Stimulated activated CD4-positive, alpha-beta T cell treated with anti-CD3 and anti-CD28 coated beads, Interleukin-4, amount 100 ng/mL, for 24 hours (primary cell): ENCODE data around the gene RMI2.

Source experiments
- DNase-seq: peaks from one replicate; pipeline ENCODE4 v3.0.0-alpha.2; 2020

RMI2 gene

DNA sequence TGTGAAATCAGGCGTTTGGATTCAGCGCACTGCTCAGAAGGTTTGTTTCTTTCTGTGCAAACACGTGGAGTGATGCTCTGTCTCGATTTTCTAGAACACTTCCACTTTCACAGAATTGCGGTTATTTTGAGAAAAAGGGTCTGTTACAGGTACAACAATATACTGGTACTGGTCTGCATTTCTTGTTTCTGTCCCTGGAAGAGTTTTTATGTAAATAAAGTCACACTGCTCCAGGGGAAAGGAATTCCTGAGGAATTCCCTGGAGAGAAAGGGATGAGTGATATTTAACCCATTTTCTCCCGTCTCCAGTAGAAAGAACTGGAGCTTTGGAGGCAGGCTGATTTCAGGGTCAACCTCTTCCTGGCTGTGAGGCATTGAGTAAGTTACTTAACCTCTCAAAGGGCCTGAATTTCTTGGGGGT is 16.2 kb upstream of the RMI2 start:
- DNase-seq = no peak

DNA sequence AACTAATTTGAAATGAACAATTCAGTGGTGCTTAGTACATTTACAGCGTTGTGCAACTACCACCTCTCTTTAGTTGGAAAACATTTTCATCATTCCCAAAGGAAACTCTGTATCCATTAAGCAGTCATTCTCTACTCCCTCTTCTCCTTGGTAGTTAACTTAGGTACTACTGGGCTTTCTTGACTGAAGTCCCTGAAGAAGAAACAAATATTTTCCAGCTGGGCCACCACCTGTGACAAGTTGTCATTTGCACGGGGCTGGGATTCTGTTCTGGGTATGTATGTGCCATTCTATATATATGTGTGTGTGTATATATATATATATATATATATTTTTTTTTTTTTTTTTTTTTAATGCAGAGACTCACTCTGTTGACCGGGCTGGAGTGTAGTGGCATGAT is 15.4 kb upstream of the RMI2 start:
- DNase-seq = no peak

DNA sequence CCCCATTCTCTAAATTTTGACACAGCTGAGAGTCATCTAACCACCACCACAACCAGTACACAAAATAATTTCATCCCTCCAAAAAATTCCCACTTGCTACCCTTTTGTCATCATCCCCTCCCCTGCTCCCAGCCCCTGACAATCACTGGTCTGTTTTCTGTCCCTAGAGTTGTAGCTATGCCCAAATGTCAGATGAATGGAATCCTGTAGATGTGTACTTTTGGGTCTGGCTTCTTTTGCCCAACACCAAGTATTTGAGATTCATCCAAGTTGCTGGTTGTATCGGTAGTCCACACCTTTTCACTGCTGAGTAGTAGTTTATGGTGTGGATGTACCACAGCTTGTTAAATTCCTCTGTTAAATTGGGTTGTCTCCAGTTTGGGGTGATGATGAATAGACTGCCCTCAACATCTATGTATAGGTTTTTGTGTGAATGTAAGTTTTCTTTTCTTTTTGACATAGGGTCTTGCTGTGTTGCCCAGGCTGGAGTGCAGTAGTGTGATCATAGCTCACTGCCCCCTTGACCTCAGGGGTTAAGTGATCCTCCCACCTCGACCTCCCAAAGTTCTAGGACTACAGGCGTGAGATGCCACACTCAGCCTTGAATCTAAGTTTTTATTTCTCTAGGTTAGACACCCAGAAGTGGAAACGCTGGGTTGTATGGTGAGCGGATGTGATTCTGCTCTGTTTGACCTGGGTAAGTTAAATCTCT is 14.6 kb upstream of the RMI2 start:
- no peak for DNase-seq

DNA sequence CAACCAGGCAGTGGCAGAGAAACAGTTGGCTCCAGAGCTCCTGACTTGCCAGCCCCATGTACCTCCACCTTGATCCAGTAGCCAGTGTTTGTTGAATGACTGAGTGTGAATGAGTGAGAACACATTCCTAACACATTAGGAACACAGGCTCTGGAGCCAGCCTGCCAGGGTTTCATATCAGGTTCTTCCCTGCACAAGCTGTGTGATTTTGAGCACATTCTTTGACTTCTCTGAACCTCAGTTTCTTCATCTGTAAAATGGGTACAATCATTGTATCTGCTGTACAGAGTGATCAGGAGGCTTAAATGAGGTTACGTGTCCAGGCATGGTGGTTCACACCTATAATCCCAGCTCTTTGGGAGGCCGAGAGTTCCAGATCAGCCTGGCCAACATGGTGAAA is 13.3 kb upstream of the RMI2 start:
- no peak for DNase-seq

DNA sequence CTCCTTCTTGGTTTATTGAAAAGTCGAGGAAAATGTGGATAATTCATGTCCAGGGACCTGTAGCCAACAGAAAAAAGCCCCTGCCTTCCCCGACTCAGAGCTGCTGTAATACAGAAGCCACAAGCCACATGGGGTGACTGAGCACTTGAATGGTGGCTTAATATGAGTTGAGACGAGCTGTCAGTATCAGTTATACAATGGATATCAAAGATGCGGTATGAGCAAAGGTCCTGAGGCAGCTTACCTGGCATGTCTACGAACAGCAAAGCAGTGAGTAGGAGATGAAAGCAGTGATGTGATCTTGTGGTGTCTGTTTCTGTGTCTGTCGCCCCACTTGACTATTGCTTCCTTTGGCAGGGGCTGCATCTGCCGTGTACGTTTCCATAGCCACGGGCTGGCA is 12.2 kb upstream of the RMI2 start:
- DNase-seq = no peak

DNA sequence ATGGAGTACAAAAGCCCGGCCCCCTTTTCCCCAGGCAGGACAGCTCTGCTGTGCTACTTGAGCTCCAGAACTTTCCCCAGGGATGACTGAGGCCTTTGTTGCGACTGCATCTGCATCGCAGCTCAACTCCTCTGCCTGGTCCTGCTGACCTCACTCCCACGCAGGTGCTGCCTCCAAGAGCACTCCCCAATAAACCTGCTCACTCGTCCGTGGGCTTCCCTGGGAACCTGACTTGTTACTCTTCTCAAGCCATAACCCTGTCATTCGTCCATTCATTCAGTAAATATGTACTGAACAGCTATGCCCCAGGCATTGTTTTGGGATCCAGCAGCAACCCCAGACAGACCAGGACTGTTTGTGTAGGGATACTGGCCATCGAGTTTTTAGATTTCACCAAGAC is 11.6 kb upstream of the RMI2 start:
- no peak for DNase-seq

DNA sequence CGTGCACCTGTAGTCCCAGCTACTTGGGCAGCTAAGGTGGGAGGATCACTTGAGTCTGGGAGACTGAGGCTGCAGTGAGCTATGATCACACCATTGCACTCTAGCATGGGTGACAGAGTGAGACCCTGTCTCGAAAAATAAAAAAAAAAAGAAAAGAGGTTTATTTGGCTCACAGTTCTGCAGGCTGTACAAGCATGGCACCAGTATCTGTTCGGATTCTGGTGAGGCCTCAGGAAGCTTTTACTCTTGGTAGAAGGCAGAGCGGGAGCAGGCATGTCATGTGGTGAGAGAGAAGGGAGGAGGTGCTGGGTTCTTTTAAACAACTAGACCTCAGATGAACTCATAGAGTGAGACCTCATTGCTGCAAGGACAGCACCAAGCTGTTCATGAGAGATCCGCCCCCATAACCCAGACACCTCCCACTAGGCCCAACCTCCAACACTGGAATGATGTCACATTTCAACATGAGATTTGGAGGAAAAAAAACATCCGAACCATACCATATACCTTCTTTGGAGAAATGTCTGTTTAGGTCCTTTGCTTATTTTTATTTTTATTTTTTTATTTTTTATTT is 10.3 kb upstream of the RMI2 start:
- no peak for DNase-seq

DNA sequence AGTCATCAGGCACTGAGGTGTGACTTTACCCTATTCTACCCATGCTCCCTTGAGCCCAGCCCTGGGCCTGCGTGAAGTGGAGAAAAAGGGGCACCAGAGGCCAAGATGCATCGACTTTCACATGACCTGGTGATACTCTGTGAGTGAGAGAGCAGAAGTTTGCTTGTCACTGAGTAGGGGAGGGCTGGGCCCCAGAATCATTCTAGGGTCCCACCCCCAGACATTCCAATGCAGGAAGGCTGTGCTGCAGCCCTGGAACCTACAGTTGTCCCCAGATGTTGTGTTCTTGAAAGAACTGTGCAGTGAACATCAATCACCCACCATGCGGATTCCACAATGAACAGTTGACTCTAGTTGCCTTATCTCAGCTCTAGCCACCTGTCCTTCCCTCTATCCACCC is 6.2 kb upstream of the RMI2 start:
- no peak for DNase-seq

DNA sequence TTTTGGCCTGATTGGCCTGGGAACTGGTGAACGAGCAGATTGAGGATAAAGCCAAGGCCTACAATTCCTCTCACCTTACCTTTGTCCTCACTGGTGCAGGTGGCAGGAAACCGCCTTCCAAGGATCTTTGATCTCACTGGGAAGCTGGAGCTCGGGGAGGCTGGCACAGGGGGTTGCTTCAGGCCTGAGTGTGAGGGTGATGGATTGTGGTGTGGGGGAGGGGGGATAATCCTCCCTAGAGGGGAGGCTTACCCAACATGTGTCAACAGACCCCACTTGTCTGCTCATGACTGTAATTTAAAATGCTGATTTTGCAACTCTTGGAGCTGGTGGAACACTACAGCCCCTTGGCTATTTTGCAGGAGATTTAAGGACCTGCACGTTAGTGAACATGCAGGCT is 4.5 kb upstream of the RMI2 start:
- DNase-seq = no peak

DNA sequence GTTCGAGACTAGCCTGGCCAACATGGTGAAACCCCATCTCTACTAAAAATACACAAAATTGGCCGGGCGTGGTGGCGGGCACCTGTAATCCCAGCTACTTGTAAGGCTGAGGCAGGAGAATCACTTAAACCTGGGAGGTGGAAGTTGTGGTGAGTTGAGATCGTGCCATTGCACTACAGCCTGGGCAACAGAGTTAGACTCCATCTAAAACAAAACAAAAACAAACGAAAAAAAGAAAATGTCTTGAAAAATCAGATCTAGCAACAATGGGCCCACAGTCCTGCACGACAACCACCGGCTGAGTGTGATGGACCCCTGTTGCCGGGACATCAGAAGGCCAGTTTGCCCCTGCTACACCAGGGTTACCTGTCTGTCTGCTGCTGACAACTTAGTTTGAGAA is 3.9 kb upstream of the RMI2 start:
- no peak for DNase-seq

DNA sequence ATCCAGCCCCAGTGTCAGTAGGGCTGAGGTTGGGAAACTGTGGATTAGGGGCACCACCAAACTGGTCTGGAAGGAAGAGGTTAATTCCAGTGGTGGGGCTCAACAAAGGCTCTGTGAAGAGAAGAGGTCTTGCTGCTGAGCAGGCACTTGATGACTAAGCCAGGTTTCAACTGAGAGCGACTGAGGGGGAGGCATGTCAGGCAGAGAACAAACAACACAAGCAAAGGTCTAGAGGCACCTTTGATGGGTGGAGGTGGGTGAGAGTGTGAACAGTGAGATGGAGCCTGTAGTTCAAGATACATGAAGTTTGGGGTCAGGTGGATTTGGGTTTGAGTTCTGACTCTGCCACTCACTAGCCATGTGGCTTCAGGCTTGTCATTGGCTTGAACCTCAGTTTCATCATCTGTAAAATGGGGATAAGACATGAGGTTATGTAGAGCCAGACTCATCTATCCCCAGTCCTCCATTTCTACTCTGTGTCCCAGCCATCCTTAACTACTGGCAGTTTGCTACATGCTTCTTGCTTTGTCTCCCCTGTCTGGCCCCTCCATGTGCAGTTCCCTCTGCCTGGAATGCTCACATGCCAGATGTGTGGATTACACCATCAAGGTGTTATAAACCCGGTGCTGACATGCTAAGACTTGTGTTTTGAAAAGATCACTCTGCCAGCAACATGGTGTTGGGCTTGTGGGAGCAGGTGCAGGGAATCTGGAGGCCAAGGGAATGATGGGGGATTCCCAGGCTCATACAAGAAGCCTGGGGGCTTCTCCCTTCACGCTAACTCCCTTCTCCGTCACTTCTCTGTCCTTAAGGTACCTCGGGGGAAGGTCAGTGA is 3.0 kb upstream of the RMI2 start:
- DNase-seq = peak; percentile 29

DNA sequence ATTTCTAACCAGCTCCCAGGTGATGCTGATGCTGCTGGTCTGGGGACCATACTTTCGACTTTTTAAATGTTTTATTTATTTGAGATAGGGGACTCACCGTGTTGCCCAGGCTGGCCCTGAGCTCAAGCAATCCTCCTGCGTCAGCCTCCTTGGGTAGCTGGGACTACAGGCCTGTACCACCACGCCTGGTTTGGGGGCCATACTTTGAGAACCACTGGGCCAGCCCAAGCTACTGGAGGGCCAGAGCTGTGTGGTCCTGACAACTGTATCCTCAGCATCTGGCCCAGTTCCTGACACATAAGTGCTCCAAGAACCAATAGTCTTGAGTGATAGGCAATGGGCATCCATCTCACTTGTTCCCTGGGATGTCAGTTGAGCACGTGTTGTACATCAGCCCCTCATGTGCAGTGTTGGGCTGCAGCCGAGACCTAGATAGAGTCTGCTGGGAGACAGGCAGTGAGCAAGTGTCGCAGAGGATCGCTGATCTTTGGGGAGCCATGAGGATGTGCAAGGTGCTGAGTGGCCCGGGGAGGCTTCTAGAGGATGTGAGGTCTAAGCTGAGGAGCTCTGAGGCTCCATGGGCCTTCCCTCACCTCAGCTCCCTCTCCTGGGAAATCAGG is 1.6 kb downstream of the RMI2 start:
- no peak for DNase-seq

DNA sequence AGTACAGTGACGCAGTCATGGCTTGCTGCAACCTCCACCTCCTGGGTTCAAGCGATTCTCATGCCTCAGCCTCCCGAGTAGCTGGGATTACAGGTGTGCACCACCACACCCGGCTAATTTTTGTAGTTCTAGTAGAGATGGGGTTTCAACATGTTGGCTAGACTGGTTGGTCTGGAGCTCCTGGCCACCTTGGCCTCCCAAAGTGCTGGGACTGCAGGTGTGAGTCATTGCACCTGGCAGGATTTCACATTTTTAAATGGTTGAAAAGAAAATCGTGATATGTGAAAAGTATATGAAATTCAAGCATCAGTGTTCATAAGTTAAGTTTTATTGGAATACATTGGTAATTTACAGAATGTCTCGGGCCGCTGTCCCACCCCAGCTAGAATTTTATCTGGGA is 2.6 kb downstream of the RMI2 start:
- DNase-seq = no peak

DNA sequence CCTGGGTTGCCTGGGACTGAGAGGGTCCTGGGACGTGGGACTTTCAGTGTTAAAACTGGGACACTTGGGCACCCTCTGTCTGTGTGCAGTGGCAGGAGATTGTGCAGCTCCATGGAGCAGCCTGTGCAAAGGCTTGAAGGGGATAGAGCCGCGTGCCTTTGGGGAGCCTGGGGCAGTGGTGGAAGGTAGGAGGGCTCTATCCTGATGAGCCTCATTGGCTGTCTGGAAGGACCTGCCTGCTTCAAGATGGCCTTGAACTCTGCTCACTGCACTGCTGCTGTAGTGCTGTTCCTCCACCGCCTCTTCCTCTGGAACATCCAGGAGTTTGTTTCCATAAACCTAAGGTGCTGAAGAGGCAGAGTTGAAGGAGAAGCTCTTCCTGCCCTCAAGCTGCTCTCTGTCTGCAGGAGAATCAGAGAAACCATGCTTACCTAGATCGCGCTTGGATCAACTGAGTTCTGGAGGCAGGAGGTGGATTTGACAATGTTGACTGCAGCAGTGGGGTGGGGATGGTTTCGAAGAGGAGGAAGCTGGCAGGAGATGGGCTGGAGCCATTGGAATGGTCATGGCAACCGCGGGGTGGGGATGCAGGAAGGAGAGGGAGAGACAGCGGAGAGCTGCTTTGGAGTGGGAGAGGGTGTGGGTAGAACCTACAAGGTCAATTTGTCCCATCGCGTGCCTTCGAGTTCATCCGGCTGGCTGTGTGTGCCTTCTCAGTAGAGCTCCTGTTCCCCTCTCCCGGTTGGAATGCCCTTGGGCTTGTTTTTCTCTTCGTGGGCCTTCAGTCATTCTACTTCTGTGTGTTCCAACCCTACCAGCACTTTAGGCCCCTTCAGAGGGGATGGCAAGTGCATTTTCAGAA is 3.7 kb downstream of the RMI2 start:
- DNase-seq = no peak

DNA sequence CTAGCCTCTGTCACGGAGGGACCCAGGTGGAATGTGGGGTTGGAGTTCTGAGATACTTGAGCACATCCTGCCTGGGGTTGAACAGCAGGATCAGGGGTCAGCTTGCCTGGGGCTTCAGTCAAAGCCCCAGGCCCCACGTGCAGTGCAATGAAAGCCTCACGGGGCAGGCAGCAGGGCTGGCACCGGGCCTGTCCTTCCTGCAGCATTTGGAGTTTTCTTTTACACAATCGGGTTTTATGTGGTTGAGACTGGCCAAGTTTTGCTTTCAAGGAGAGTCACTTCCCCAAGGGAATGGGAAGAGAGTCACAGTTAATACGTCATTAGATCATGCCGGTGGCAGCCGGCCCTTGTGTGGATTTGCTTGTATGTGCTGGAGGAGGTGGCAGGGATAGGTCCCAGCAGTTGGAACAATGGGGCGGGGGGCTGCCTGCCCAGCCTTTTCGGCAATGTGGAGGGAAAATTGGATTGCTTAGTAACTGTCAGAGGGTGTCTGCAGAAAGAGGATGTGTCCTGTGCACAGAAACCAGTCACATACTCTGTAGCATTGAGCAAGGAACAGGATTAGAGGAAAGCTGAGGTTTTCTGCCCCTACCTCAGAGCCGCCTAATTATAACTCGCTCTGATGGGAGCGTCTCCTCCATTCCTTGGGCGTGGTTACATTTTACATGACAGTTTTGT is 4.5 kb downstream of the RMI2 start:
- no peak for DNase-seq

DNA sequence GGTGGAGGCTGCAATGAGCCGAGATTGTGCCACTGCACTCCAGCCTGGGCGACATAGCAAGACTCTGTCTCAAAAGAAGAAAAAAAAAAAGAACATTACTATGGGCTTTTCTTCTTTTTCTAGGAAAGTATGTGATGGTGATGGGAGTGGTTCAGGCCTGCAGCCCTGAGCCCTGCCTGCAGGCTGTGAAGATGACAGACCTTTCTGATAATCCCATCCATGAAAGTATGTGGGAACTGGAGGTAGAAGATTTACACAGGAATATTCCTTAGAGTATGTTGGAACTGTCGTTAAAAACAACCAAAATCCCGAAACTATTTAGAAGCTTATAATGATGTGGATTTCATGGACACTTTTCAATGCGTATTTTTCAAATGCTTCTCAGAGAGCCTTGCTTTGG is 5.3 kb downstream of the RMI2 start:
- DNase-seq = no peak

DNA sequence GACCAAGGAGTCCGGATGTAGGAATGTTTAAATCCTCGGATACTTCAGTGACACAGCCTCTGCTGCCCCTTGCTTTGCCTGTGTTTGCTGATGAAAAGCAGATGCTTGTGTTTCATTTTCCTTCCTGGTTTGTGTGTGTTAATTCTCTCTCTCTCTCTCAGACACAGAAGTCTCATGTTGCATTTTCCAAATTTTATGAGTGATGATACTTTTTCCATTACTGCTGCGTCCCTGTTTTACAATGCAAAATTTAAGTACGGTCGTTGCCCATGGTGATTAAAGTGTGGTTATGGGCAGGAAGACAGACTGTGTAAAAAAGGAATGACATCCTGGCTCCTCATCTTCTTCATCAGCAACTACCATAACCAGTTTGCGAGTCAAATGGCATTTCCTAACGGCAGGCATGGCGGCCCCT is 5.7 kb downstream of the RMI2 start:
- DNase-seq = no peak

DNA sequence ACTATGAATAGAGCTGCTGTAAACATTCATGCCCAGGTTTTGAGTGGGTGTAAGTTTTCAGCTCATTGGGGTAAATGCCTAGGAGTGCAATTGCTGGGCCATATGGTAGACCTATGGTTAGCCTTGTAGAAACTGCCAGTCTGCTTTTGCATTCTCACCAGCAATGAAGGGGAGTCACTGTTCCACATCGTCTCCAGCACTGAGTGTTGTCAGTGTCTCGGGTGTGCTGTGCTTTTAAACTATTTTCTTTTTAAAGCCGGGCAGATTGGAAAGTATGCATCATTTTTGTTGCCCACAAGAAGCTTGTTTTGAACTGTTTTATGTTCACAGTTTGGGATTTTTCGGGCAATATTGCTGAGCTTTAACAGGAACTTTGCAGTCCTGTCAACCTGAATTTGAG is 7.9 kb downstream of the RMI2 start:
- no peak for DNase-seq

DNA sequence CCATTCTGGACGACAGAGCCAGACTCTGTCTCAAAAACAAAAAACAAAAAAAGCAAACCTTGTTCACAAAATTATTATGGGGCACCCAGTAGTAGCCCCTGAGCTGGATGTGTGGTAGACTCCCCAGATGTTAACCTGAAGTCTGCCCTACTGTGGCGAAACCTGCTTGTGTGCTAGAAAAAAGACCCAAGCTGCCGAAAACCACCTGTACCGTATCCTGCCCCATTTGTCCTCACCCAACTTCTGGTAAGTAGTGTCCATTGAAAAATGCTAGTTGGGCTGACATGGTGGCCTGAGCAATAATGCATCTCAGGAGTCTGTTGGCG is 9.1 kb downstream of the RMI2 start:
- DNase-seq = no peak

DNA sequence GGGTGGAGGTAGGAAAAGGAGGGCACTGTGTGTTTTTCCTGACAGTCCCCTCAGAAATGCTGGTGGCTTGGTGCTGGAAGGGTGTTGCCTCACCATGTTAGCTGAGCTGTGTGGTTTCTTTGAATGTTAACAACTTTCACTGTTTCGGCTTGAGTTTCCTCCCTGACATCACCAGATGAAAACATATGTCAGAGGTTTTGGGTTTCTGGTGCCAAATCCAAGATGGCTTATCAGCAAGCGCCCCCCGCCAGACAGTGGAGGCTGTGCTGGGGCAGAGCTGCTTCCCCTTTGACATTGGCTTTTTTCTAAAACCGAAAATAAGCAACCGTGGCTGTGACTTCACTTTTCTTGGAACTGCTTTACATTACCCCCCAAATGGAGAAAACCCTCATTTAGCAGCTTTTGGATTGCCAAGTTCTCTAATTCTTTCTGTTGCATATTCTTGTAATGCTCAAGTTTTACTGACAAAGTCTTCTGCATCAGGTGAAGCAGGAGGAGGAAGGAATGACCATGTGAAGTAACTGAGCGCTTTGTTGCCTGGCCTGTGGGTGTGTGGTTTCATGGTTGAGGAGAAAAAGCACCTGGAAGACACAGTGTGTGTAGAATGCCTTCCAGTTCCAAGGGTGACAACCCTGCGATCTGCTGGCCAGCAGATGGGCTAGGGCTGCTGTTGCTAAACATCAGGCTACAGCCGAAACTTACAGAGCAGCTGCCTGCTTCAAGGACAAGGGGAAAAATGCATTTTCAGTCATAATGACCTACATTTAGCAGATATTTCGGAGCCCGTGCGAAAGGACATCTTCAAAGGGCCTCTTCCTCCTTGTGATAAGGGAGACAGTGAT is 9.7 kb downstream of the RMI2 start:
- peak; percentile 76 for DNase-seq

DNA sequence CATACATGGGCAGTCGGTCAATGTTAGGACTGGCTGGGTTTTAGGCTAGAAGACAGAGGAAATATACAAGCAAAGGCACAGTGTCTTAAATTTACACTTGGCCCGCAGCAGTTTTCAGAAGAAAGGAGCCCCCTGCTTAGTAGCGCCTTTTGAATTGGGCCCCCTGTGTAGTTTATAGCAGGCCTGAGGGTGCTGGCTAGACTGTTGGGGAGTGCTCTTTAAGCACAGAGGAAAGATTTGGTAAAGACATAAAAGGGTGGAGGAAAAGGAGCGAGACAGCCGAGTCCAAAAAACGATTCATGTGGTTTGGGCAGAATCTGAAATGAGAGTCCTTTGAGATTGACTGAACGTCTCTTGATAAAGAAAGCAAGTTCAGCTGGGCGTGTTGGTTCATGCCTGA is 10.6 kb downstream of the RMI2 start:
- DNase-seq = no peak
